Fibroblast of skin of scalp (primary cell): ENCODE results near the gene VWCE. TPM values are rescaled to one million over a fixed set of nuclear protein-coding genes. Genes with fewer than 3 reads are reported as not detected.

Experiments used
- DNase-seq: peaks from one replicate; pipeline ENCODE4 v3.0.0-alpha.2; 2013
- polyA plus RNA-seq, 2 experiments: library from polyadenylated mRNA; unstranded; fragments of 120-200 nt; gene quantifications; one replicate each; pipeline ENCODE4 v1.2.1, GENCODE V29; 2013; ENCODE audit not compliant: insufficient read length in 2 of 2

VWCE gene
- 0.96 TPM for polyA plus RNA-seq (2013, experiment 1 of 2; ENCODE audit: insufficient read length)
- polyA plus RNA-seq (2013, experiment 2 of 2; ENCODE audit: insufficient read length), result 1.2 TPM

- DNase-seq, result peak; percentile 44
Measured at GRCh38 chr11:61294717-61295595, at the start of gene VWCE. Gene VWCE (minus strand): TSS chr11:61295316. CDS start chr11:61295037, 279 bp downstream.

GRCh38 chr11:61343792-61344745 lies 49.0 kb upstream of the VWCE start:
- no peak for DNase-seq

DNA sequence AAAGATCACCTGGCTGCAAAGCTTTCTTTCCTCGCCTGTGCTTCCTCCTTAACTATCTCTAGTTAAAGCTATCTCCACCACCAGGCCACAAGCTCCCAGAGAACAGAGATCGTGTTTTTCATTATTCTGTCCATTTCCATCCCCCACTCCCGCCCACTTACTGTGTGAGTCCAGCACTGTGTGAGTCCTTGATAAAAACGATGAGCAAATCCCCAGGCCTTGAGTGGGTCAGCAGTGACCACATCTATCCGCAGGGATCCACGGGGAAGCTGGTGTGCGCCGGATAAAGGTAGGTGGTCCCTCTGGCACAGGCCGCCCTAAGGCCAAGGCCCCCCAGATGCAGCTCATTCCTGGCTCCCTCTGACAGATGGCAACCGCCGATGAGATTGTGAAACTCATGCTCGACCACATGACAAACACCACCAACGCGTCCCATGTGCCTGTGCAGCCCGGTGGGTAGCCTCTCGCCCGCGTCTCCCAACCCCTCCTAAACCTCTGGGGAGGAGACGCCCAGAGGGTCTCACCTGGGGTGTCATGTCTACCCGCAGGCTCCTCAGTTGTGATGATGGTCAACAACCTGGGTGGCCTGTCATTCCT lies 47.2 kb upstream of the VWCE start:
- no peak for DNase-seq

GRCh38 chr11:61341706-61342105 lies 46.6 kb upstream of the VWCE start:
- no peak for DNase-seq

- no peak for DNase-seq
Measured at GRCh38 chr11:61340979-61341378, 45.9 kb upstream of the VWCE start.

DNA sequence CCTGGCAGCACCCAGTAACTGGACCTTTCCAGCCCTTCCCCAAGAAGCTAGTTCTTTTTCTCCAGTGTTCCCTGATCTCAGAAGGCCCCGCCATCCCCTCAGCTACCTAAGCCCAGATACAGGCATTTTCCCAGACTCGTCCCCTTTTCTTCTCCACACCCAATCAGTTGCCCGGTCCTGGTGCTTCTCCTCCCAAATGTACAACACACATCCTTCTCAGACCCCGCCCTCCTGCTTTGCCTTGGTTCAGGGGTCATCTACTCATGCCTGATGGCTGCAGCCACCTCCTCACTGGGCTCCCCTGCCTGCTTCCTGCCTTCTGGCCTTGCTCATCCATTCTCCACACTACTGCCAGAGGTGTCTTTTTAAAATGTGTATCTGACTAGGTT lies 44.4 kb upstream of the VWCE start:
- no peak for DNase-seq

DNA sequence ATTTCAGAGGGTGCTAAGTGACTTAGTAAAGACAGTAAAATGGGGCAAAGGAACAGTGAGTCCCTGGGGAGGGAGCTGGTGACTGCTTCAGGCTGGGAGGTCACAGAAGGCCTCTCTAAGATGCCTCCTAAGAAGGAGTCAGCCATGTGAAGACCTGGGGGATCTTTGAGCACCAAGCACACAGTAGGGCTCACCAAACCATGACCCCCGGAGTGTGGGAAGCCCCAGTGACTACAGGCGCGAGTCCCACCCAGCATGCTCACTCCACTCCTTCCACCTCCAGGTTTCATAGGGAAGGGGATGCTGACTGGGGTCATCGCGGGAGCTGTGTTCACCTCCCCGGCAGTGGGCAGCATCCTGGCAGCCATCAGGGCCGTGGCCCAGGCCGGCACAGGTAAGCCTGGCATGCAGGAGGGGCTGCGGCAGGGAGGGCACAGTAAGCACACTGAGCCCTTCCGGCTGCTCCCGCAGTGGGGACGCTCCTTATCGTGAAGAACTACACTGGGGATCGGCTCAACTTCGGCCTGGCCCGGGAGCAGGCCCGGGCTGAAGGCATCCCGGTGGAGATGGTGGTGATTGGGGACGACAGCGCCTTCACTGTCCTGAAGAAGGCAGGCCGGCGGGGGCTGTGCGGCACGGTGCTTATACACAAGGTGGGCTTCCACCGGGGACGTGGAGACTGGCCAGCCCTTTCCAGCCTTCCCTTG lies 43.8 kb upstream of the VWCE start:
- DNase-seq, result no peak

DNA sequence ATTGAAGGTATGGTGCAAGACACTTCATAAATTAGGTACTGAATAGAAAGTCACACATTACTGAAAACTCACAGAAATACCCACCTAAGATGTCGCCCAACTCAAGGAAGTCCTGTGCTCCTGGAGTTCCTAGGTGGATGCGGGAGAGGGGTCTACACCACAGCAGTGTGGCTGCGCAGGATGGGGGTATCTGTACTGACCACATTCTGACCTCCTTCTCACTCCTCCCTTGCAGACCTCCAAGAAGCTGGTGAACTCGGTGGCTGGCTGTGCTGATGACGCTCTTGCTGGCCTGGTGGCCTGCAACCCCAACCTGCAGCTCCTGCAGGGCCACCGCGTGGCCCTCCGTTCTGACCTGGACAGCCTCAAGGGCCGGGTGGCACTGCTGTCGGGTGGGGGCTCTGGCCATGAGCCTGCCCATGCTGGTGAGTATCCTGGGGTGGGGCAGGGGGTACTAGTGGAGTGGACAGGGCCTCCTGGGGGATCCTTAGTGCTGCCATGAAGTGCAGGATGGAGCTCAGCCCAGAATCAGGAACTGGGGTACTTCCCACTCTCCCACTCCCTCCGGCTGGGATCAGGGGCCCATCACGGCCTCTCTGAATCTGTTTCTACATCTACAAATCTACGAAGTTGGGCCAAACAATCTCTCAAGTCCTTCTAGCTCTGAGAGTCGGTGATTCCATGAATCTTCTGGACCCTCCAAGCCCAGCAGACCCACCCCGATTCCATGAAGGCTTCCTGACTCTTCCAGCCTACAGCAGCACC lies 42.8 kb upstream of the VWCE start:
- DNase-seq, result no peak

GRCh38 chr11:61336171-61336935 lies 41.2 kb upstream of the VWCE start:
- peak; percentile 69 for DNase-seq

DNA sequence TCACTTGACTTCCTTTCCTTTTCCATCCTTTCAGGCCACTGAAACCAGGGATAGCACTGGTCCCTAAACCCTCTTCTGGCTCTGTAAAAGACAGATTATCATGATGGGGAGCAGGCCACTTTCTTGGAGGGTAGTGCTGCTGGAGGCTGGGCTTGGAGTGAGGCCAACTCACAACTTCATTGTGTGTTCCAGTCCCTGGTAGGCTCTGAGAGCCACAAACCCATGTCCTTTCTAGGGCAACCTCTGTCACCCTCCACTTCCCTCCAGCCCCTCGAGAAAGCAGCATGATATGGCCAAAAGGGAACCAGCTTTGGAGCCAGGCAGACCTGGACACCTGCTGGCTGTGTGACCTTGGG lies 40.2 kb upstream of the VWCE start:
- no peak for DNase-seq

DNA sequence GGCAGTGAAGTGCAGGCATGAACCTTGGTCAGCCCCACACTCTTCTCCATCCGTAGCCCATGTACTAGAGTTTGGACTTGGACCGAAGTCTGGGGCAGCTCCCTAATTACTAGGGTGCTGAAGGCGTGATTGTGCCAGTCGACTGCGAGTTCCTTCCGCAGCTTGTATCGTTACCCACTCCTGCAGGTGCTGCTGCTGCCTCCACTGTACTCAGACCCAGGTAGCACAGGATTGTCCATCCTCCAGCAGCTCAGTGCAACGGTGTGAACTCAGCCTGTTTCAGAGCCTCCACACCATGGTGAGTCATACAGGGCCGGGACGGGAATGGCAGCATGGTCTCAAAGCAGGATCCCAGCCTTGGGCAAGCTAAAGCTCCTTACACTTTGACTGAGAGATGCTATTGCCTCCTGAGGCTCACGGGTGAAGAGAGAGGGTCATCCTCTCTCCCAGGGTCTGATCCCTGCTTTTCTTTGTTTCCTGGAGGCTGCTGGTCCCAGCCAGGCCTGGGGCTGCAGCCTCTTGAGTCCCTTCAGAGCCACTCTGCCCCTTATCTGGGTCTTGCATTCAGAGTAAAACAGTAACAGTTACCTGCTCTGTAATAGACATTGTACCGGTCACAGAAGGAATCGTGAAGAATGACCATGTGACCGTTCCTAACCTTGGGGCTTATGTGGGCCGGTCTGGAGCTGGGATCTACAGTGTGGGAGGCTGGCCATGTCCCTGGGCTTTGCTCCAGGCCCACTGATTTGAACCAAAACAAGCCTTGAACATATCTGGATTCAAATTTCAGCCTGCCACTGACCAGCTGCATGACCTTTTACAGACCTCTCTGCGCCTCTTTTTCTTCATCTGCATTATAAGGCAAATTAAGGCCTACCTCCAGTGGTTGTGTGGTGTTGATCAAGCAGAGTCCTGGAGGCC lies 39.6 kb upstream of the VWCE start:
- DNase-seq, result no peak

DNA sequence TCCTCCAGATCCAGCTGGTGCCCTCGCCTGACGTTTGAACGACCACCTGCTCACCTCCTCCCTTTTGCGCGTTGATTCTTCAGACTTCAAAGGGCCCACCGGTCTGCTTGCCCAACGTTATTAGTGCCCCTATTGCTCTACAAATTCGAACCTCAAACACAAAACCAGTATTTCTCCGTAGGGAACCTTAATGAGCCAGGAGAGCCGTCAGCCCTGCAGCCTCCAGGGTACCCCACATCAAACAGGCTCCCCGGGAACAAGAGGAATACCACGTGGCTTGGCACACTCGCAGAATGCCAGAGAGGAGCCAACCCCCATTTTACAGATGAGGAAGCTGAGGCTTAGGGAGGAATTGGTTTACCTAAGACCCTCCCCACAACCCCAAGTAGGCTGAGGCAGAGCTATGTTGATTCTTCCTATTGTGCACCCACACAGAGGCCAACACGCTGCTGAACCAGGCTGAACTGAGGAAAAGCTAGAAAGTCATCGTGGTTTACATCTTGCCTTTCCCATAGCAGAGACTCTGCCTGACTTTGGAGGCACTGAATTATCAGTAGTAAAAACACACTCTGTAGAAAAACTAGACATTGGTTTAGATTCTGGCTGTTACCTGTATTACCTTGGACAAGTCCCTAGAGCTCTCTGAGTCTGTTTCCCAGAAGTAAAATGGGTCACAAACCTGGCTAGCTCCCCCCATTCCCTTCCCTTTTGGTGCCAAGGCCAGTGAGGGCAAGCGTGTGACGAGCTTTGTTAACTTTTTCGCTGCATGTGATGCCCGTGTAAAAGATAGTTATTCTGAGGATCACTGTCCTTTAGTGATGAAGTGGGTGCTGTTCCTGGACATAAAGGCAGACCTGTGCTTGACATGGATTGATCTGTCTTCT lies 38.7 kb upstream of the VWCE start:
- DNase-seq, result no peak

DNA sequence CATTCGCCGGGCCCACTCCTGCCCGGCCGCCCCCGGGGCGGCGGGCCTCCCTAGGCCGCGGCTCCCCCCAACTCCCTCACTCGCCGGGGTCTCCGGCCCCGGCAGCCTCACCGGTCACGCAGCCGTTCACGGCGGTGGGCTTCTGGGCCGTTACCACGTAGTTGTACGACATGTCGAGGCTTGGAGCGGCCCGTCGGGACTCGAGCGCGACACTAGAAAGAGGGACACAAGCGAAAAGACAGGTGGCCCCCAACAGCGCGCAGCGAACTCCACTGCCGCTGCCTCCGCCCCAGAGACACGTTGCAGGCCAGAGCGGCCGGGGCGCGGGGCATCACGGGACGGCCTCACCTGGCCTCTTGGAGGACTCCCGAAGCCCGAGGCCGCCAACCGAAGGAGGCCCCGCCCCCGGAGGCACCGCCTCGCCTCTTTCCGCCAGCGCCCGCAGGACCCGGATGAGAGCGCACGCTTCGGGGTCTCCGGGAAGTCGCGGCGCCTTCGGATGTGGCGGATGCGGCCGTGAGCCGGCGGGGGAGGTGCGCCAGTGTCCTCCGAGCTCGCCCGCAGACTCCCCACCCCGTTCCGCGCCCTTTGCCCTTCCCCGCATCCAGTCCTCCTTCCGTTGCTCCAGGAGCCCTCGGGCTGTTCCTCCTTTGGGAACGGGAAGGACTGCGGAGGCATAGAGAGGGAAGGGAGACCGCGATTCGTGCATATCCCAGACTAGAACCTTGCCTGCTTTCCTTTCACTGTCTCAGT lies 37.9 kb upstream of the VWCE start, which contains the start of the genes DDB1 and TKFC:
Gene DDB1, minus strand, starts transcription at position 309 of the 753 bp plus-strand sequence. Its CDS starts 137 bp downstream, at position 172.
Gene TKFC, plus strand, starts transcription at position 432 of the 753 bp plus-strand sequence. CDS start 1,501 bp downstream, outside the sequence.
- DNase-seq, result peak; percentile 93

DNA sequence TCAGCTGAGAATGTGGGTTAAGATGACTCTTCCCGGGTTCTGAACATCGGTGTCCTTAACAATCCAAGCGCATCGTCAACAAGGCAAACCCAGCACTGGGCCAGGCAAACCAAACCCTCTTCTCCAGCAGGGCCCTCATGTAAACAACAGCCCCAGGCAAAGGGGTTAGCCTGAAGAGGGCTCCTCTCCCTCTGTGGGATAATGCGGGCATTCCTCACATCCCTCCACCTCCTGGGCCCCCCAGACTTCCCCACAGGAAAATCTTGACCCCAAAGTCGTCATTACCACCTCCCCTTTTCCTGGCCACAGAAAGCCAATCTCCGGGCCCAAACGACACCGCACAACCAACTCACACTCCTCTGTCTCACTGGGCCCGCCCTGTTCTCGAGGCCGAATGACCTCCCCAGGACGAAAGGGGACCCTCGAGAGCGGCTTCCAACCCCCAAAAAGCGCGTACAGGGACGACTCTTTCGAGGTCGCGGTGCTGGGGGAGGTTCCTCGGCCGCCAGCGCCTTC lies 37.2 kb upstream of the VWCE start:
- DNase-seq, result peak; percentile 22

DNA sequence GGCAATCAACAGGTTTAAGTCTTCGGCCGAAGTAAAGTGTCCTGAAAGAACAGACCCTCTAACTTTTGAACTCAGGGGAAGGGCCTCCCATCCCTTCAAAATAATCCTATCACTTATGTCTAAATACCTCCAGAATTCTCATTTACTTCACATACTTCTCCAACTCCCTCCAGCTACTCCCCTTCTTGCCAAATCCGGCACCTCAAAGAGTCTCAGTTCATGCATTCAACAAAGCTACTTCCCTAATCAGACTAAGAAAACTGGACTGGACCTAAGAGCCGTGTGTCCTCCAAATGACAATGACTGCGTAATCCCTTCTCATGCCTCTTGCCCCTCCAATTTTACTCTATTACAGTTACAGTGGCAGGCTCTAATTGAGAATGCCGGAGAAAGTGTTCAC lies 36.5 kb upstream of the VWCE start:
- no peak for DNase-seq

- DNase-seq, result no peak
Measured at GRCh38 chr11:61329871-61330270, 34.8 kb upstream of the VWCE start.

- no peak for DNase-seq
Measured at GRCh38 chr11:61328351-61328750, 33.2 kb upstream of the VWCE start.
